Natural killer cell (primary cell): Measurements from ENCODE around the gene EMC8. TPM values are rescaled to one million over a fixed set of nuclear protein-coding genes. Genes with fewer than 3 reads are reported as not detected.

Experiments used
- ATAC-seq, 3 donors: fragments of 150-1000 bp in 2 of 3; fragments of 200-7000 bp in 1 of 3; cut with Tn5 transposase; 1 replicate in 1 of 3; 2 replicates in 2 of 3; pipeline ENCODE4 v1.10.0; 2021; ENCODE audit warnings: mild to moderate bottlenecking in 2 of 3, moderate library complexity in 2 of 3
- DNase-seq, 2 donors: peaks; one replicate each; pipeline versions ENCODE4 v3.0.0 to v3.0.0-alpha.2; 2013 to 2021; ENCODE audit warnings: mixed read lengths in 1 of 2
- H3K27ac ChIP-seq: one replicate; pipeline ENCODE4 v1.5.1; 2013; ENCODE audit warnings: mild to moderate bottlenecking, low read length
- H3K27me3 ChIP-seq: one replicate; pipeline ENCODE4 v1.6.1; 2013; ENCODE audit warnings: low read length; ENCODE audit not compliant: control insufficient read depth, insufficient read depth
- H3K36me3 ChIP-seq: one replicate; pipeline ENCODE4 v1.6.1; 2013; ENCODE audit warnings: low read length; ENCODE audit not compliant: control insufficient read depth, insufficient read depth
- H3K4me1 ChIP-seq: one replicate; pipeline ENCODE4 v1.6.1; 2013; ENCODE audit warnings: low read length; ENCODE audit not compliant: control insufficient read depth, insufficient read depth
- H3K4me3 ChIP-seq: one replicate; pipeline ENCODE4 v1.5.1; 2013; ENCODE audit warnings: low read length
- H3K9me3 ChIP-seq: one replicate; pipeline ENCODE4 v1.6.1; 2013; ENCODE audit warnings: low read length; ENCODE audit not compliant: control insufficient read depth, insufficient read depth
- H3K27ac Mint-ChIP-seq, 2 donors: one replicate each; pipeline ENCODE4 v1.8.0; 2022; ENCODE audit warnings: mild to moderate bottlenecking in 2 of 2, mixed read lengths in 2 of 2, moderate library complexity in 1 of 2
- H3K27me3 Mint-ChIP-seq, 2 donors: one replicate each; pipeline ENCODE4 v1.8.0; 2022; ENCODE audit warnings: low read depth in 2 of 2, mixed read lengths in 2 of 2
- H3K36me3 Mint-ChIP-seq: one replicate; pipeline ENCODE4 v1.8.0; 2022; ENCODE audit warnings: mixed read lengths
- H3K4me1 Mint-ChIP-seq, 2 donors: one replicate each; pipeline ENCODE4 v1.8.0; 2022; ENCODE audit warnings: mixed read lengths in 2 of 2
- H3K4me3 Mint-ChIP-seq: one replicate; pipeline ENCODE4 v1.8.0; 2022; ENCODE audit warnings: mild to moderate bottlenecking, moderate library complexity, mixed read lengths
- H3K9me3 Mint-ChIP-seq, 2 donors: one replicate each; pipeline ENCODE4 v1.8.0; 2022; ENCODE audit warnings: mixed read lengths in 2 of 2
- CTCF ChIP-seq: fragments of 200-600 bp; IDR thresholded peaks from one replicate; pipeline ENCODE4 v1.8.0; 2022; ENCODE audit warnings: antibody characterized with exemption
- WGBS: methylation state at CpG from one replicate; pipeline ENCODE4 v1.1.7; 2013; ENCODE audit warnings: missing lambda C conversion rate; ENCODE audit not compliant: insufficient coverage; 5-methylcytosine and 5-hydroxymethylcytosine counted together
- intact Hi-C: fragments of 100-400 bp; cut with micrococcal nuclease; formaldehyde crosslinking; loops from one replicate; pipeline ENCODE4 v1.14.2; 2022
- total RNA-seq, 4 donors: library from RNA; stranded (reverse); fragments of 120-200 nt in 1 of 4; gene quantifications; one replicate each; pipeline versions ENCODE4 v1.2.3 to v1.2.4, GENCODE V29; 2013 to 2022

EMC8 gene
- total RNA-seq, 3 donors from 2014 or later (not counting 1 experiment from before 2014, with no cell fraction given): 21.2 to 26.4 (median 24.1) TPM

GRCh38 chr16:85733155-85733838 is 66.0 kb downstream of the EMC8 start:
- ATAC-seq: no peak
- Histone ChIP-seq H3K27ac (no peak overlapping the region), H3K4me3 (no peak overlapping the region), H3K27me3 (no peaks in the 10 kb centered on the region), H3K9me3 (no peaks in the 10 kb centered on the region), H3K36me3 (no peaks in the 10 kb centered on the region), H3K4me1 (peaks cover 47% of the 10 kb centered on the region)
- peaks cover 0 to 7% of the 10 kb centered on the region in 2 donors for H3K27me3 Mint-ChIP-seq
- peaks cover 16 to 18% of the 10 kb centered on the region in 2 donors for H3K4me1 Mint-ChIP-seq
- DNase-seq: no peak
- H3K27ac Mint-ChIP-seq: no peak overlapping the region
- 72% methylated on average over 13 of the region's 13 CpGs for WGBS
- no peaks in the 10 kb centered on the region for H3K9me3 Mint-ChIP-seq
- H3K4me3 Mint-ChIP-seq: no peak overlapping the region
- H3K36me3 Mint-ChIP-seq: no peaks in the 10 kb centered on the region
- TF ChIP-seq CTCF: no peak
- intact Hi-C loops: no loop called here

- H3K4me1 ChIP-seq: peaks cover 41% of the 10 kb centered on the region
- 87% methylated on average over 5 of the region's 5 CpGs for WGBS
- H3K27me3 ChIP-seq: no peaks in the 10 kb centered on the region
- H3K27ac ChIP-seq: no peak overlapping the region
- intact Hi-C loops: no loop called here
- Mint-ChIP-seq H3K9me3 (no peaks in the 10 kb centered on the region), H3K4me3 (no peak overlapping the region), H3K27me3 (peaks cover 0 to 5% of the 10 kb centered on the region in 2 donors), H3K4me1 (peaks cover 15 to 16% of the 10 kb centered on the region in 2 donors), H3K27ac (no peak overlapping the region), H3K36me3 (no peaks in the 10 kb centered on the region)
- ATAC-seq (no peak), DNase-seq (no peak)
- no peaks in the 10 kb centered on the region for H3K36me3 ChIP-seq
- H3K9me3 ChIP-seq: no peaks in the 10 kb centered on the region
- H3K4me3 ChIP-seq: no peak overlapping the region
- no peak for TF ChIP-seq CTCF
Measured at GRCh38 chr16:85731179-85731578, 68.2 kb downstream of the EMC8 start.

GRCh38 chr16:85730186-85730465 is 69.2 kb downstream of the EMC8 start:
- H3K4me3 Mint-ChIP-seq: no peak overlapping the region
- H3K27ac Mint-ChIP-seq: no peak overlapping the region
- 92% methylated on average over 4 of the region's 5 CpGs for WGBS
- Histone ChIP-seq H3K4me1 (peaks cover 30% of the 10 kb centered on the region), H3K27ac (no peak overlapping the region), H3K4me3 (no peak overlapping the region), H3K9me3 (no peaks in the 10 kb centered on the region), H3K27me3 (no peaks in the 10 kb centered on the region), H3K36me3 (no peaks in the 10 kb centered on the region)
- intact Hi-C loops: no loop called here
- H3K36me3 Mint-ChIP-seq: no peaks in the 10 kb centered on the region
- ATAC-seq: no peak
- H3K27me3 Mint-ChIP-seq: no peaks in the 10 kb centered on the region
- H3K4me1 Mint-ChIP-seq: peaks cover 4 to 6% of the 10 kb centered on the region in 2 donors
- TF ChIP-seq CTCF: no peak
- no peak for DNase-seq
- no peaks in the 10 kb centered on the region for H3K9me3 Mint-ChIP-seq
